ENCODE data around the gene MAPK1.
"Not testable (repeated sequence)": the region's sequence is repeated elsewhere in the genome, so short reads cannot be mapped to it uniquely, and the experiment has no call there.

The MAPK1 gene

DNA sequence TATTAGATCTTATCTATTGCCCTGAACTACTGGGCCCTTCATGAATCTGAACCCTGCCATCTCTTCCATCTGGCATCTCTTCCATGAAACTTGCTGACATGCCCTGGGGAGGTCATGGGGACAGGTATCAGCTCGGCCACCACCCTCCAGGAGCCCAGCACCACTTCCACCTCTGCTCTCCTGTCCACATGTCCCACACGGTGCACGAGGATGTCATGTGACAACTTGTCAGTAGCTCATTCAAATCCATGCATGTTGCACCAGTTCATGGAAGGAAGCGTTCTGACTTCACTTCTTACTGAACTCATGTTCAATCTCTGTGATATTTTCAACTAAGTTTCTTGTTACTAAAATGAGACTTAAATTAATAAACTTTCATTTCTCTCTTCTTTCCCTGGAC, 148.4 kb downstream of the MAPK1 start:
- DNase-seq, result no peak

DNA sequence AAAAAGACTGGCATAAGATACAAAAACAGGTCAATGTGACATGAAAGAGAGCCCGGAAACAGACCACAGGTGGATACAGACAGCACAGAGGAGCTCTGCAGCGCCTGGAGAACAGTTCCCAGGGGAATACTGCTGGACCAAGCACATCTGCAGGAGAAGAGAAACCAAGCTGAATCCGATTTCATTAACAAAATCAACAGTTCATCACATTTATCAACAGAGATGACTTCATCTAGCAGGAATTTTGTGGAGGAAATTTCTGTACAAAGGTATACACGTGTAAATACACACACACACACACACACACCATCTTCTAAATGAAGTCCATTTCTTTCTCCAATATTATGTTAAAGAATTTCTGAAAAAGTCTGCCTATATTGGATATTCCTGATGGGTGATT, 148.9 kb downstream of the MAPK1 start:
- H3K27me3 ChIP-seq (ENCODE audit: insufficient read depth, low read depth, severe bottlenecking), result no peaks in the 10 kb centered on the region
- H3K4me3 ChIP-seq (ENCODE audit: low read depth, low read length), result no peak overlapping the region
- TF ChIP-seq, protein P1, sequence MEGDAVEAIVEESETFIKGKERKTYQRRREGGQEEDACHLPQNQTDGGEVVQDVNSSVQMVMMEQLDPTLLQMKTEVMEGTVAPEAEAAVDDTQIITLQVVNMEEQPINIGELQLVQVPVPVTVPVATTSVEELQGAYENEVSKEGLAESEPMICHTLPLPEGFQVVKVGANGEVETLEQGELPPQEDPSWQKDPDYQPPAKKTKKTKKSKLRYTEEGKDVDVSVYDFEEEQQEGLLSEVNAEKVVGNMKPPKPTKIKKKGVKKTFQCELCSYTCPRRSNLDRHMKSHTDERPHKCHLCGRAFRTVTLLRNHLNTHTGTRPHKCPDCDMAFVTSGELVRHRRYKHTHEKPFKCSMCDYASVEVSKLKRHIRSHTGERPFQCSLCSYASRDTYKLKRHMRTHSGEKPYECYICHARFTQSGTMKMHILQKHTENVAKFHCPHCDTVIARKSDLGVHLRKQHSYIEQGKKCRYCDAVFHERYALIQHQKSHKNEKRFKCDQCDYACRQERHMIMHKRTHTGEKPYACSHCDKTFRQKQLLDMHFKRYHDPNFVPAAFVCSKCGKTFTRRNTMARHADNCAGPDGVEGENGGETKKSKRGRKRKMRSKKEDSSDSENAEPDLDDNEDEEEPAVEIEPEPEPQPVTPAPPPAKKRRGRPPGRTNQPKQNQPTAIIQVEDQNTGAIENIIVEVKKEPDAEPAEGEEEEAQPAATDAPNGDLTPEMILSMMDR (IDR thresholded peaks at IDR 0.05; ENCODE audit: low read depth, low read length), result no peak
- no peak for DNase-seq
- H3K27ac ChIP-seq, result no peak overlapping the region
- peaks cover 11% of the 10 kb centered on the region for H3K36me3 ChIP-seq
- no peaks in the 10 kb centered on the region for H3K9me3 ChIP-seq (ENCODE audit: severe bottlenecking)

More for the DNA sequence above, 148.4 kb downstream of the MAPK1 start:
- Histone ChIP-seq H3K4me3 (ENCODE audit: low read depth, low read length) (no peak overlapping the region), H3K9me3 (ENCODE audit: severe bottlenecking) (no peaks in the 10 kb centered on the region), H3K27ac (no peak overlapping the region), H3K27me3 (ENCODE audit: insufficient read depth, low read depth, severe bottlenecking) (no peaks in the 10 kb centered on the region), H3K36me3 (peaks cover 12% of the 10 kb centered on the region)
- TF ChIP-seq, protein P1 (IDR thresholded peaks at IDR 0.05; ENCODE audit: low read depth, low read length), result no peak

DNA sequence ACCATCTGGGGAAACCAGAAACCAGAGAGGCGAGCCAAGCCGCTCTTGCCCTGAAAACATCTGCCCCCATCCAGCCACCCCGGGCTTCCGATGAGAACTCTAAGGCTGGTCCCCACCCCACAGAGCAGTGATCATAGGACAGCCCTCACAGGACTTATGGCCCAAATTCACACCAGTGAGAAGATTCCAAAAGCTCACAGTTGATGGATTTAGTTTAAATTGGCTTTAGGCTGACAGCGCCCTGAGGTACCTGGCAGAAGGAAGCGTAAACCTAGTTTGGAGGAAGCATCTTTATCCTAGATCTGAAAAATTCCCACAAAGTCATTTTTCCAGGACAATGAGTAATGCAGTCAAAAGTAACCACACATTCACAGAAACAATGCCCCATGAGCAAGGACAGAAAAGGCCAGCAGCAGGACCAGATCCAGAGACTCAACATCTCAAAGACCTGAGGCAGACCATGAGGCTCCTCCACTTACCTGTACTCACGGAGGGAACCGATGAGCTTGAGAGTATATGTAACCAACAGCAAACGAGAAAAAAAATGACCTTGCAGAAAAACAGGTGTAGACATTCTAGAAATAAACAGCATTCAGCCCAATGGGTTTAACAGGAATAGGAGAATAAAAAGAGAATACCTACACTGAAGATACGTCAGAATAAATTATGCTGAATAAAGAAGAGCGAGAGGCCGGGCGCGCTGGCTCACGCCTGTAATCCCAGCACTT, 150.9 kb downstream of the MAPK1 start:
- H3K27me3 ChIP-seq (ENCODE audit: insufficient read depth, low read depth, severe bottlenecking); H3K36me3 ChIP-seq; H3K9me3 ChIP-seq (ENCODE audit: severe bottlenecking); DNase-seq; H3K27ac ChIP-seq; H3K4me3 ChIP-seq (ENCODE audit: low read depth, low read length): not testable (repeated sequence)

DNA sequence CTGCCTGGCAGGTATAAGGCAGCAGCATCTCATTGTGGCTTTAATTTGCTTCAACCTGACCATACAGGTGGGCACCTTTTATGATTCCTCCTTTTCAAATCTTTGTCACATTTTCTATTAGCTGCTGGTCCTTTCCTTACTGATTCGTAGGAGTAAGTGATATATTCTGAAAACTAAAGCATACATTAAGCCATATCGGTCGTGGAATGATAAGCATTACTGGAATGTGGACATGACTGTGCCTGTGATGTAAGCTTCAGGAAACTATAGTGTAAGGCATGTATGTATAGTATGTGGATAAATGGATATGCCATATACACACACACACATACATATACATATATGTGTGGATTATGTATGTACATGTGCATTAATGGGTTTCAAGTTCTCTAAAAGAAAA, 152.7 kb downstream of the MAPK1 start:
- Histone ChIP-seq H3K36me3 (peaks cover 14% of the 10 kb centered on the region), H3K27ac (no peak overlapping the region), H3K9me3 (ENCODE audit: severe bottlenecking) (no peaks in the 10 kb centered on the region), H3K4me3 (ENCODE audit: low read depth, low read length) (no peak overlapping the region), H3K27me3 (ENCODE audit: insufficient read depth, low read depth, severe bottlenecking) (no peaks in the 10 kb centered on the region)
- TF ChIP-seq, protein P1 (IDR thresholded peaks at IDR 0.05; ENCODE audit: low read depth, low read length), result no peak
- DNase-seq, result no peak

DNA sequence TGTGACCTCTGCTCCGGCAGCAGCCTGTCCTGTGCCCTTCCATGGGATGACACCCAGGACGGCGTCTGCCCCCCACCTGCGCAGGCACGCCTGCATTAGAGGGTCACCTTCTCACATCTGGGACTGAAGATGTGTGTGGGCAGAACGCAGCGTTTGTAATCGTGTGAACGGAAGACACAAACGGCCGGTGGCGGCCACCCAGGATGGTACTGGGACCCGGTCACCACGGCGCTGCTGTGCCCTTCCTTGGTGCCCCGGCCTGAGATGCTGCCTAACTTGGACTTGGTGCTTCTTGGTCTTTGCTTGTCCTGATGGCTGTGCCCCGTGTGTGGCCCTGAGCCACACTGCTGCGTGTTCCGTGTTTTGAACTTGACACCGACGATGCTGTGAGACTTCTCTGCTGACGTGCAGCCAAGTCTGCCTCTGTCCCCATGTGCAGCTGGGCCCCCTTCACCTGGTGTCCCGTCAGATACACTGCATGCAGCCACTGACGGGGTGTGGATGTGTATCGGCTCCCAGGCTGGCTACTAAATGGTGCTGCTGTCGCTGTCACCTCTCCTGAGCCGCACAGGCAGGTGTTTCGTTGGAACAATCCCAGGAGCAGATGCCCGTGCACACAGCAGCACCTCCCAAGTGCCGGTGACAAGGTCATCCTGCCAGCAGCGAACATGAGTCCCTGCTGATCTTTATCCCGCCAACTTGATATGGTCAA, 153.2 kb downstream of the MAPK1 start:
- DNase-seq, result no peak
- peaks cover 20% of the 10 kb centered on the region for H3K36me3 ChIP-seq
- no peak overlapping the region for H3K27ac ChIP-seq
- no peak overlapping the region for H3K4me3 ChIP-seq (ENCODE audit: low read depth, low read length)
- TF ChIP-seq, protein P1 (IDR thresholded peaks at IDR 0.05; ENCODE audit: low read depth, low read length), result no peak
- no peaks in the 10 kb centered on the region for H3K9me3 ChIP-seq (ENCODE audit: severe bottlenecking)
- no peaks in the 10 kb centered on the region for H3K27me3 ChIP-seq (ENCODE audit: insufficient read depth, low read depth, severe bottlenecking)

DNA sequence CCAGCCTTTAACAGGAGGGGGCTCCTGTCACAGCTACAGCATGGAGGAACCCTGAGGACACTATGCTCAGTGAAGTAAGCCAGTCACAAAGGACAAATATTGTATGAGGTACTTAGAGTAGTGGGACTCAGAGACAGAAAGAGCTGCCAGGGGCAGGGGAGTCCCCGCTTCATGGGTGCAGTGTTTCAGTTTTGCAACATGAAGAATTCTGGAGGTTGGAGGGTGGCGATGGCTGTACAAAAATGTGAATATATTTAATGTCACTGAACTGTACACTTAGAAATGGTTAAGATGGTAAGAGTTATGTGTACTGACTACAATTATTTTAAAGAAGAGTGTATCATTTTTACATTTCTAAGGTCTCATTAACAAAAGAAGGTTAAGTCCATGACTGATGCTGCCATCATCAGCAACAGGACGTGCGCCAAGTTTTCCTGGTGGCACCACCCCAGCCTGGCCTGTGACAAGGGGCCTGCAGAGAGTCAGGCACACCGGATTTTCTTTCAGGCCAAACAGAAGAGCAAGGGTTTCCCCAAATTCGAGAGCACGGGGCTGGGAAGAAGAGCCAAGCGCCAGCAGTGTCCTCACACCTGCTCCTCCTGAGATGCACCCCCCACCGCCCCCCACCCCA, 153.9 kb downstream of the MAPK1 start:
- H3K9me3 ChIP-seq (ENCODE audit: severe bottlenecking), result no peaks in the 10 kb centered on the region
- H3K4me3 ChIP-seq (ENCODE audit: low read depth, low read length), result no peak overlapping the region
- H3K27ac ChIP-seq, result no peak overlapping the region
- TF ChIP-seq, protein P1 (IDR thresholded peaks at IDR 0.05; ENCODE audit: low read depth, low read length), result no peak
- DNase-seq, result no peak
- H3K27me3 ChIP-seq (ENCODE audit: insufficient read depth, low read depth, severe bottlenecking), result no peaks in the 10 kb centered on the region
- peaks cover 26% of the 10 kb centered on the region for H3K36me3 ChIP-seq
